ENCODE results near the gene SENP1. TPM values are rescaled to one million over a fixed set of nuclear protein-coding genes. Genes with fewer than 3 reads are reported as not detected.

Gene SENP1
- total RNA-seq, 2 donors from 2014 or later: 36.6 to 59.7 TPM

- Mint-ChIP-seq H3K9me3 (no peaks in the 10 kb centered on the region), H3K27ac (no peak overlapping the region), H3K27me3 (no peaks in the 10 kb centered on the region), H3K36me3 (peaks cover 30% of the 10 kb centered on the region), H3K4me3 (no peak overlapping the region), H3K4me1 (ENCODE audit: low read depth in 2 of 2) (peaks cover 0 to 4% of the 10 kb centered on the region in 2 donors)
- DNase-seq (ENCODE audit: low spot score): no peak
- ATAC-seq: no peak
These were observed 36.6 kb downstream of the SENP1 start for GRCh38 chr12:48069241-48069640.

GRCh38 chr12:48068457-48068856 is 37.4 kb downstream of the SENP1 start:
- Mint-ChIP-seq H3K4me3 (no peak overlapping the region), H3K9me3 (no peaks in the 10 kb centered on the region), H3K36me3 (peaks cover 33% of the 10 kb centered on the region), H3K27ac (no peak overlapping the region), H3K27me3 (no peaks in the 10 kb centered on the region), H3K4me1 (ENCODE audit: low read depth in 2 of 2) (peaks cover 0 to 4% of the 10 kb centered on the region in 2 donors)
- DNase-seq (ENCODE audit: low spot score) (no peak), ATAC-seq (no peak)

GRCh38 chr12:48067250-48067938 is 38.5 kb downstream of the SENP1 start:
- H3K27ac Mint-ChIP-seq: peak overlapping the region in 1 of 2 donors; percentile 63
- H3K4me3 Mint-ChIP-seq: no peak overlapping the region

GRCh38 chr12:48065041-48065440 is 40.8 kb downstream of the SENP1 start:
- H3K27me3 Mint-ChIP-seq: no peaks in the 10 kb centered on the region
- H3K4me3 Mint-ChIP-seq: no peak overlapping the region
- H3K27ac Mint-ChIP-seq: no peak overlapping the region
- no peak for ATAC-seq
- peaks cover 0 to 4% of the 10 kb centered on the region in 2 donors for H3K4me1 Mint-ChIP-seq (ENCODE audit: low read depth in 2 of 2)
- DNase-seq (ENCODE audit: low spot score): no peak
- H3K36me3 Mint-ChIP-seq: peaks cover 28% of the 10 kb centered on the region
- no peaks in the 10 kb centered on the region for H3K9me3 Mint-ChIP-seq

More at GRCh38 chr12:48067250-48067938, 38.5 kb downstream of the SENP1 start:
- peaks cover 28% of the 10 kb centered on the region for H3K36me3 Mint-ChIP-seq
- no peak for ATAC-seq
- peaks cover 0 to 4% of the 10 kb centered on the region in 2 donors for H3K4me1 Mint-ChIP-seq (ENCODE audit: low read depth in 2 of 2)
- DNase-seq (ENCODE audit: low spot score): no peak
- no peaks in the 10 kb centered on the region for H3K27me3 Mint-ChIP-seq
- H3K9me3 Mint-ChIP-seq: no peaks in the 10 kb centered on the region

GRCh38 chr12:48063530-48063929 is 42.3 kb downstream of the SENP1 start:
- Mint-ChIP-seq H3K27ac (no peak overlapping the region), H3K4me1 (ENCODE audit: low read depth in 2 of 2) (peaks cover 0 to 4% of the 10 kb centered on the region in 2 donors), H3K36me3 (peaks cover 41% of the 10 kb centered on the region), H3K4me3 (no peak overlapping the region), H3K27me3 (no peaks in the 10 kb centered on the region), H3K9me3 (no peaks in the 10 kb centered on the region)
- ATAC-seq: no peak
- DNase-seq (ENCODE audit: low spot score): no peak

GRCh38 chr12:48061938-48062719 is 43.8 kb downstream of the SENP1 start:
- ATAC-seq (no peak), DNase-seq (ENCODE audit: low spot score) (no peak)
- peaks cover 0 to under 1% of the 10 kb centered on the region in 2 donors for H3K4me1 Mint-ChIP-seq (ENCODE audit: low read depth in 2 of 2)
- H3K27ac Mint-ChIP-seq: no peak overlapping the region
- H3K9me3 Mint-ChIP-seq: no peaks in the 10 kb centered on the region
- no peak overlapping the region for H3K4me3 Mint-ChIP-seq
- H3K36me3 Mint-ChIP-seq: peaks cover 38% of the 10 kb centered on the region
- H3K27me3 Mint-ChIP-seq: no peaks in the 10 kb centered on the region

- no peaks in the 10 kb centered on the region for H3K9me3 Mint-ChIP-seq
- no peak for DNase-seq (ENCODE audit: low spot score)
- H3K27me3 Mint-ChIP-seq: no peaks in the 10 kb centered on the region
- no peak for ATAC-seq
- no peak overlapping the region for H3K4me3 Mint-ChIP-seq
- no peak overlapping the region for H3K27ac Mint-ChIP-seq
- H3K4me1 Mint-ChIP-seq (ENCODE audit: low read depth in 2 of 2): no peaks in the 10 kb centered on the region
- H3K36me3 Mint-ChIP-seq: peaks cover 37% of the 10 kb centered on the region
These were observed 45.4 kb downstream of the SENP1 start for GRCh38 chr12:48060474-48060873.

GRCh38 chr12:48058771-48059170 is 47.1 kb downstream of the SENP1 start:
- no peaks in the 10 kb centered on the region for H3K4me1 Mint-ChIP-seq (ENCODE audit: low read depth in 2 of 2)
- H3K9me3 Mint-ChIP-seq: no peaks in the 10 kb centered on the region
- peaks cover 33% of the 10 kb centered on the region for H3K36me3 Mint-ChIP-seq
- no peak overlapping the region for H3K4me3 Mint-ChIP-seq
- H3K27me3 Mint-ChIP-seq: no peaks in the 10 kb centered on the region
- no peak overlapping the region for H3K27ac Mint-ChIP-seq
- no peak for DNase-seq (ENCODE audit: low spot score)
- ATAC-seq: no peak

- H3K9me3 Mint-ChIP-seq: no peaks in the 10 kb centered on the region
These were observed 50.7 kb downstream of the SENP1 start for GRCh38 chr12:48054955-48055821.

GRCh38 chr12:48053883-48054282 is 52.0 kb downstream of the SENP1 start:
- no peak overlapping the region for H3K27ac Mint-ChIP-seq
- DNase-seq (ENCODE audit: low spot score): no peak
- no peak overlapping the region for H3K4me3 Mint-ChIP-seq
- ATAC-seq: no peak
- H3K36me3 Mint-ChIP-seq: peaks cover 11% of the 10 kb centered on the region
- H3K27me3 Mint-ChIP-seq: no peaks in the 10 kb centered on the region
- H3K4me1 Mint-ChIP-seq (ENCODE audit: low read depth in 2 of 2): no peaks in the 10 kb centered on the region
- H3K9me3 Mint-ChIP-seq: no peaks in the 10 kb centered on the region

More at GRCh38 chr12:48054955-48055821, 50.7 kb downstream of the SENP1 start:
- no peak overlapping the region for H3K4me3 Mint-ChIP-seq
- no peak for DNase-seq (ENCODE audit: low spot score)
- ATAC-seq: no peak
- H3K4me1 Mint-ChIP-seq (ENCODE audit: low read depth in 2 of 2): no peaks in the 10 kb centered on the region
- H3K27ac Mint-ChIP-seq: no peak overlapping the region
- H3K27me3 Mint-ChIP-seq: no peaks in the 10 kb centered on the region
- H3K36me3 Mint-ChIP-seq: peaks cover 20% of the 10 kb centered on the region

GRCh38 chr12:48053122-48053521 is 52.8 kb downstream of the SENP1 start:
- DNase-seq (ENCODE audit: low spot score): no peak
- H3K36me3 Mint-ChIP-seq: peaks cover 9% of the 10 kb centered on the region

GRCh38 chr12:48051681-48052080 is 54.2 kb downstream of the SENP1 start:
- DNase-seq (ENCODE audit: low spot score) (no peak), ATAC-seq (no peak)
- Mint-ChIP-seq H3K9me3 (no peaks in the 10 kb centered on the region), H3K27me3 (no peaks in the 10 kb centered on the region), H3K27ac (no peak overlapping the region), H3K36me3 (peaks cover 14% of the 10 kb centered on the region), H3K4me1 (ENCODE audit: low read depth in 2 of 2) (no peaks in the 10 kb centered on the region), H3K4me3 (no peak overlapping the region)

More at GRCh38 chr12:48053122-48053521, 52.8 kb downstream of the SENP1 start:
- H3K27me3 Mint-ChIP-seq: no peaks in the 10 kb centered on the region
- no peaks in the 10 kb centered on the region for H3K4me1 Mint-ChIP-seq (ENCODE audit: low read depth in 2 of 2)
- no peak for ATAC-seq
- no peak overlapping the region for H3K4me3 Mint-ChIP-seq
- no peaks in the 10 kb centered on the region for H3K9me3 Mint-ChIP-seq
- no peak overlapping the region for H3K27ac Mint-ChIP-seq

- DNase-seq (ENCODE audit: low spot score): no peak
- Mint-ChIP-seq H3K4me3 (no peak overlapping the region), H3K27me3 (no peaks in the 10 kb centered on the region), H3K9me3 (no peaks in the 10 kb centered on the region), H3K4me1 (ENCODE audit: low read depth in 2 of 2) (no peaks in the 10 kb centered on the region), H3K27ac (no peak overlapping the region), H3K36me3 (peaks cover 19% of the 10 kb centered on the region)
- no peak for ATAC-seq
These were observed 55.7 kb downstream of the SENP1 start for GRCh38 chr12:48050174-48050573.

All from natural killer cell treated with Interleukin-12 subunit alpha and Interleukin-12 subunit beta and Interleukin-15 and Interleukin-18, amount 100 ng/mL, for 72 hours (primary cell).